ENCODE data around the gene ATXN10. TPM values are rescaled to one million over a fixed set of nuclear protein-coding genes. Genes with fewer than 3 reads are reported as not detected.

ATXN10 gene
- total RNA-seq, 1 experiment from 2014 or later: 135 TPM

- Histone ChIP-seq H3K9me2 (ENCODE audit: insufficient read depth) (no peaks in the 10 kb centered on the region), H3K4me1 (ENCODE audit: control insufficient read depth in 1 of 2, insufficient read depth in 2 of 2, low read length in 2 of 2) (peaks cover 17 to 24% of the 10 kb centered on the region in 2 experiments), H3K27ac (ENCODE audit: low read depth, low read length) (no peak overlapping the region), H3K4me2 (ENCODE audit: low read length) (no peak overlapping the region), H4K20me1 (ENCODE audit: insufficient read depth) (no peaks in the 10 kb centered on the region), H3K27me3 (ENCODE audit: insufficient read depth, low read length) (no peaks in the 10 kb centered on the region), H3K36me3 (ENCODE audit: control insufficient read depth in 1 of 2, insufficient read depth in 2 of 2, low read length in 2 of 2) (peaks cover 0 to 5% of the 10 kb centered on the region in 2 experiments; a peak in 1 of 4 replicates), H3K4me3 (replicated peaks in 1 of 2; ENCODE audit: low read depth in 1 of 2, low read length in 2 of 2) (no peak overlapping the region), H2AFZ (ENCODE audit: low read depth, low read length, poor library complexity, severe bottlenecking) (no peak overlapping the region), H3K9ac (ENCODE audit: low read length) (no peak overlapping the region), H3K9me3 (ENCODE audit: control insufficient read depth in 1 of 2, insufficient read depth in 1 of 2, low read depth in 1 of 2, low read length in 2 of 2) (no peaks in the 10 kb centered on the region), H3K79me2 (ENCODE audit: insufficient read depth, low read length) (no peaks in the 10 kb centered on the region)
- TF ChIP-seq REST (IDR thresholded peaks at IDR 0.05; ENCODE audit: low read depth) (no peak), CBX3 (IDR thresholded peaks at IDR 0.05; ENCODE audit: low read depth) (no peak), FOSL1 (IDR thresholded peaks at IDR 0.05; ENCODE audit: low read depth) (no peak), JUND (IDR thresholded peaks at IDR 0.05) (no peak), EZH2phosphoT487 (IDR thresholded peaks at IDR 0.05; ENCODE audit: borderline replicate concordance) (no peak), RAD21 (IDR thresholded peaks at IDR 0.05; ENCODE audit: low read depth) (no peak), CEBPB (IDR thresholded peaks at IDR 0.05; ENCODE audit: low read depth) (no peak), ZFX (IDR thresholded peaks at IDR 0.05) (no peak)
- intact Hi-C loops (cut with micrococcal nuclease): no loop called here
- POLR2A ChIA-PET: no interaction called here
- ATAC-seq (no peak), DNase-seq (ENCODE audit: low read depth, low spot score) (no peak)
- CTCF ChIA-PET: no interaction called here
- RAD21 ChIA-PET (ENCODE audit: low non-redundant PET in 1 of 2, low total read pairs in 2 of 2, uncharacterized antibody in 2 of 2, unreplicated experiment in 2 of 2): no interaction called here
- BruUV-seq (replicated peaks): no TSS peak
Measured at GRCh38 chr22:45807156-45807915, 135.7 kb downstream of the ATXN10 start.
